Progenitor cell of endocrine pancreas (in vitro differentiated cells): ENCODE results near the gene FNDC1. TPM values are rescaled to one million over a fixed set of nuclear protein-coding genes. Genes with fewer than 3 reads are reported as not detected.

Experiments
- DNase-seq: peaks from one replicate; pipeline ENCODE4 v3.0.0; 2021; ENCODE audit warnings: low spot score; ENCODE audit not compliant: unreplicated experiment
- H3K27ac Mint-ChIP-seq: 2 replicates; pipeline ENCODE4 v1.8.0; 2021; ENCODE audit warnings: mild to moderate bottlenecking, moderate library complexity, mixed read lengths
- H3K27me3 Mint-ChIP-seq: 2 replicates; pipeline ENCODE4 v1.8.0; 2021; ENCODE audit warnings: mixed read lengths
- H3K36me3 Mint-ChIP-seq: 2 replicates; pipeline ENCODE4 v1.8.0; 2022; ENCODE audit warnings: mixed read lengths; ENCODE audit not compliant: insufficient read depth
- H3K4me1 Mint-ChIP-seq: 2 replicates; pipeline ENCODE4 v1.8.0; 2021; ENCODE audit warnings: low read depth, mixed read lengths
- H3K4me3 Mint-ChIP-seq: 2 replicates; pipeline ENCODE4 v1.8.0; 2021; ENCODE audit warnings: low read depth, mild to moderate bottlenecking, moderate library complexity, mixed read lengths
- H3K9me3 Mint-ChIP-seq: 2 replicates; pipeline ENCODE4 v1.8.0; 2021; ENCODE audit warnings: low read depth, mixed read lengths
- CTCF ChIP-seq: fragments of 200-600 bp; sonication (generic); IDR thresholded peaks from one replicate; pipeline ENCODE4 v1.5.0; 2021; ENCODE audit warnings: antibody characterized with exemption, mild to moderate bottlenecking; ENCODE audit not compliant: unreplicated experiment
- total RNA-seq: library from RNA; stranded (reverse); gene quantifications from 2 replicates; pipeline ENCODE4 v1.2.1, GENCODE V29; 2021

The FNDC1 gene
- total RNA-seq, 1 donor from 2014 or later, result 0.07 TPM

DNA sequence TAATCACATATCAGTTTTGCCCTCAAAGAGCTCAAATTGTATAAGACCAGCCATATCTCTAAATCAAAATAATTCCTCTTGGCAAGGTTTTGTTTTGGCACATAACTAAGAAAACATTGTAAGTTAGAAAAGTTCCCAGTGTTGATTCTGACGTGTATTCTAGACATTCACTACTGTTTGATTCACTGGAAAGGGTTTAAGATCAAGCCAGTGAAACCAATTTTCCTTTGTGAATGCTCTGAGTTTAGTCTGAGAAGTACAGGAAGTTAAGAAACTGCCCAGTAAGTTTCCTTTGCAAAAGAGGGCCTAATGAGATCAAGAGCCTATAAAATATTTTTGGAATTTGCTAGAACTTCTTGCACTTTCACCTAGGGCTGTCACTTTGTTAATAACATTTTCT, 143.0 kb downstream of the FNDC1 start:
- Mint-ChIP-seq H3K27ac (no peak overlapping the region), H3K4me3 (no peak overlapping the region), H3K9me3 (no peaks in the 10 kb centered on the region), H3K4me1 (no peaks in the 10 kb centered on the region), H3K27me3 (peaks cover 4% of the 10 kb centered on the region), H3K36me3 (no peaks in the 10 kb centered on the region)
- no peak for DNase-seq
- no peak for TF ChIP-seq CTCF

DNA sequence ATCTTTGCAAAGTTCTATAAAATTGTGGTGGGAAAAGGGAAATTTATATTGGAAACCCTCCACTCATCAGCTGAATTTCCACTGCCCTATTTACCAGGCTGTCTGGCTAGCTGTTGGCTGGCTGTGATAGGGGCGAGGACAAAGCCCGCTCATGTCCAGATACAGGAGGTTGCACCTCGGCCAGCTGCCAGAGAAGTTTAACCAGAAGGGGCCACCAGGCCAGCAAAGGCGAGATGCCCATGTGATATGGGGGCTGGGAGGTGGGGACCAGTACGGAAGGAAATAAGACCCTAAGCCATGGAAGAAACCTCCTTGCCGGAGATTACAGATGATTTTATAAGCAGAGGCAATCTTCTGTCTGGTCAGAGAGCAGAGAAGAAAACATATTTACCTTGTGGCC, 143.8 kb downstream of the FNDC1 start:
- H3K36me3 Mint-ChIP-seq, result no peaks in the 10 kb centered on the region
- H3K9me3 Mint-ChIP-seq, result no peaks in the 10 kb centered on the region

DNA sequence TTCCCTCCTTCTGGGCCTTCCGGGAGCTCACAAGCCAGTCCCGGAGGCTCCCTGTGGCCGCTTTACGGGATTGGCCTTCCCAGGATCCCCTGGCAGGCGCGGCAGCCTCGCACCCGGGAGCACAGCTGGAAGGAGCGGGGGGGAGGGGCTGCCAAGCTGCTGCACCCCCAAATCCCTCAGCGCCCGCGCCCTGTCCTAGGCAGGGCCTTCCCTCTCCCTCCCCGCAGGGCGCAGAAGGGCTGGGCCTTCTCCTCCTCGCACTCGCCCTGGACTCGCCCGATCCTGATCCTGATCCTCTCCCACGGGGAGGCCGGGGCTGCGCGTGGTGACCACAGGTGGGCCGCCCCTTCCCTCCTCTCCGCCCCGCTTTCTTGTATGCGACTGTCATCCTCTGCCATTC, 146.4 kb downstream of the FNDC1 start:
- no peaks in the 10 kb centered on the region for H3K4me1 Mint-ChIP-seq
- no peaks in the 10 kb centered on the region for H3K9me3 Mint-ChIP-seq
- H3K27ac Mint-ChIP-seq, result no peak overlapping the region
- DNase-seq, result no peak
- H3K27me3 Mint-ChIP-seq, result peaks cover 14% of the 10 kb centered on the region
- H3K4me3 Mint-ChIP-seq, result no peak overlapping the region
- TF ChIP-seq CTCF, result no peak
- no peaks in the 10 kb centered on the region for H3K36me3 Mint-ChIP-seq

More for the DNA sequence above, 143.8 kb downstream of the FNDC1 start:
- Mint-ChIP-seq H3K27me3 (peaks cover 4% of the 10 kb centered on the region), H3K27ac (no peak overlapping the region), H3K4me3 (no peak overlapping the region), H3K4me1 (no peaks in the 10 kb centered on the region)
- no peak for DNase-seq
- TF ChIP-seq CTCF, result no peak

- no peak overlapping the region for H3K4me3 Mint-ChIP-seq
- no peaks in the 10 kb centered on the region for H3K9me3 Mint-ChIP-seq
- no peaks in the 10 kb centered on the region for H3K4me1 Mint-ChIP-seq
- TF ChIP-seq CTCF, result no peak
- no peak for DNase-seq
- H3K27me3 Mint-ChIP-seq, result peaks cover 16% of the 10 kb centered on the region
- no peak overlapping the region for H3K27ac Mint-ChIP-seq
- no peaks in the 10 kb centered on the region for H3K36me3 Mint-ChIP-seq
Observed at GRCh38 chr6:159317430-159317829, 148.2 kb downstream of the FNDC1 start.

DNA sequence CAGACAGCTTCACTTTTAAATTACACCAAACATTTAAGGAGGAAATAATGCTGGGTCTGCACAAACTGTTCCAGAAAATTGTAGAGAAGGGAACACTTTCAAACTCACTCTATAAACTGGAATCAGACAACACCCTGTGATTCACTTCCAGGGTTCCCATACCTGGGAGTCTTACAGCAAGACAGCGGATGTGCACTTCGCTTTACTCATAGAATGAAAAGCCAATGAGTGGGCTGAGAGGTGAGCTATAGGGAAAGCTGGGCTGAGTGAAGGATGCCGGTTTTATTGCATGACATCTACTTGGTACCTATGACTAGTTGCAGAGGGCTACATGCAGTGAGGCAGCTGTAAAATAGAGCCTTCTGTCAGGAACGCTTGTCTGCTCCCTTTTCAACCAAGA, 152.1 kb downstream of the FNDC1 start:
- no peak overlapping the region for H3K27ac Mint-ChIP-seq
- DNase-seq, result no peak
- no peak for TF ChIP-seq CTCF
- H3K36me3 Mint-ChIP-seq, result no peaks in the 10 kb centered on the region
- no peaks in the 10 kb centered on the region for H3K9me3 Mint-ChIP-seq
- no peak overlapping the region for H3K4me3 Mint-ChIP-seq
- no peaks in the 10 kb centered on the region for H3K4me1 Mint-ChIP-seq
- H3K27me3 Mint-ChIP-seq, result peaks cover 16% of the 10 kb centered on the region

Other genes with a start within 250 kb of the FNDC1 start
- gene RSPH3, start 169.2 kb upstream of the FNDC1 start, total RNA-seq, result 8.9 and 10.5 TPM in 2 replicates
- not detected in 2 replicates for gene TAGAP, start 124.4 kb upstream of the FNDC1 start, total RNA-seq